ENCODE data around the gene OSER1. TPM values are rescaled to one million over a fixed set of nuclear protein-coding genes. Genes with fewer than 3 reads are reported as not detected.
A peak's percentile ranks its signal among the peaks of the same experiment; 100 is the strongest.

The OSER1 gene
- total RNA-seq, 1 experiment from 2014 or later: 34.8 TPM

DNA sequence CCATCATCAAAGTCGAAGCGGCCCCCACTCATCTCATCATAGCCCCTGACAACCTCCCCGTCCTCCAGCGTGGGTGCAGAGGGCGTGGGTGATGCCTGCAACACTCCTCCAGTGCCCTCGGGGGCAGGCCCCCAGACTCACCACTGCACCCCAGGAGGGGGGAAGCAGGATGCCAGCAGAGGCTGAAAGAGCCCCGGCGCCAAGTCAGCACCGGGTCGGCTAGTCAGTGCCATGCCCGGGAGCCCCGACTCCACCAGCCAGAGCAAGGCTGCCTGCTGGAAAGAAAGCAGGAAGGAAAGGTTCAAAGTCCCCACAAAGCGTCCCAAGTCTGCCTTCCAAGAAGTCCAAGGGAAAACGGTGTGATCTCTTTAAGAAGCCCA, 23.9 kb downstream of the OSER1 start:
- ChIA-PET CTCF (no interaction called here), POLR2A (ENCODE audit: unreplicated experiment) (no interaction called here)
- Histone ChIP-seq H3K9me3 (ENCODE audit: low read length) (no peaks in the 10 kb centered on the region), H2AFZ (ENCODE audit: low read length) (no peak overlapping the region; the same call in 1 of the 2 replicates), H3K79me2 (ENCODE audit: low read length) (peaks cover 29% of the 10 kb centered on the region), H3K36me3 (ENCODE audit: low read depth, low read length) (no peaks in the 10 kb centered on the region), H3K4me2 (ENCODE audit: low read length) (peak overlapping the region; percentile 66), H3K4me1 (ENCODE audit: insufficient read depth, low read length) (peaks cover 41% of the 10 kb centered on the region), H3K27me3 (ENCODE audit: low read length) (no peaks in the 10 kb centered on the region), H3K4me3 (ENCODE audit: low read length) (peak overlapping the region; percentile 41; the same call in 1 of the 2 replicates), H3K9me2 (replicated peaks; ENCODE audit: low read length) (no peaks in the 10 kb centered on the region), H3K9ac (ENCODE audit: low read length) (peak overlapping the region; percentile 53), H4K20me1 (ENCODE audit: low read length) (no peaks in the 10 kb centered on the region), H3K27ac (ENCODE audit: low read length) (peak overlapping the region; percentile 78), H3F3A (ENCODE audit: low read length, unreplicated experiment) (no peaks in the 10 kb centered on the region)
- no TSS peak for BruUV-seq (replicated peaks)
- ATAC-seq: no peak
- TF ChIP-seq EZH2phosphoT487 (IDR thresholded peaks at IDR 0.05; ENCODE audit: borderline replicate concordance, low read length) (no peak), EZH2 (IDR thresholded peaks at IDR 0.05; ENCODE audit: low read length, unreplicated experiment) (no peak)
- TF ChIP-seq, protein P1, sequence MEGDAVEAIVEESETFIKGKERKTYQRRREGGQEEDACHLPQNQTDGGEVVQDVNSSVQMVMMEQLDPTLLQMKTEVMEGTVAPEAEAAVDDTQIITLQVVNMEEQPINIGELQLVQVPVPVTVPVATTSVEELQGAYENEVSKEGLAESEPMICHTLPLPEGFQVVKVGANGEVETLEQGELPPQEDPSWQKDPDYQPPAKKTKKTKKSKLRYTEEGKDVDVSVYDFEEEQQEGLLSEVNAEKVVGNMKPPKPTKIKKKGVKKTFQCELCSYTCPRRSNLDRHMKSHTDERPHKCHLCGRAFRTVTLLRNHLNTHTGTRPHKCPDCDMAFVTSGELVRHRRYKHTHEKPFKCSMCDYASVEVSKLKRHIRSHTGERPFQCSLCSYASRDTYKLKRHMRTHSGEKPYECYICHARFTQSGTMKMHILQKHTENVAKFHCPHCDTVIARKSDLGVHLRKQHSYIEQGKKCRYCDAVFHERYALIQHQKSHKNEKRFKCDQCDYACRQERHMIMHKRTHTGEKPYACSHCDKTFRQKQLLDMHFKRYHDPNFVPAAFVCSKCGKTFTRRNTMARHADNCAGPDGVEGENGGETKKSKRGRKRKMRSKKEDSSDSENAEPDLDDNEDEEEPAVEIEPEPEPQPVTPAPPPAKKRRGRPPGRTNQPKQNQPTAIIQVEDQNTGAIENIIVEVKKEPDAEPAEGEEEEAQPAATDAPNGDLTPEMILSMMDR (conservative IDR thresholded peaks at IDR 0.05; ENCODE audit: low read depth, low read length): no peak
- intact Hi-C loops (cut with micrococcal nuclease): no loop called here
- no peak for DNase-seq

DNA sequence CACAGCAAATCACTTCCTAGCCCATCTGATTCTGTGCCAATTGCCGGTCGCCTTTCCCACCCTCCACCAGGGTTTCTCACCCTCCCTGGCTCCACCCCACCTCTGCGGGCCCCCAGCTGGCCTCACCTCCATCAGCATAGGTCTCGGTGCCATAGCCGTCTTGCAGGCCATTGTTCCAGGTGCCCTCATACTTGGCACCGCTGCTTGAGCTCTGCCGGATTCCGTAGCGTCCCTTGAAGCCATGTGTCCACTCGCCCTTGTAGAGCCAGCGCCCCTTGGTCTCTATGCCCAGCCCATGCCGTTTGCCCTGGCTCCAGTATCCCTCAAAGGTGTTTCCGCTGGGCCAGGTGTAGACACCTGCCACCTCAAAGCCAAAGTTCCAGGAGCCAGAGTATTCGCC, 24.4 kb downstream of the OSER1 start:
- BruUV-seq (replicated peaks): no TSS peak
- no peaks in the 10 kb centered on the region for H3K27me3 ChIP-seq (ENCODE audit: low read length)
- no peak overlapping the region for H3K27ac ChIP-seq (ENCODE audit: low read length)
- no peak overlapping the region for H2AFZ ChIP-seq (ENCODE audit: low read length)
- peak overlapping the region; percentile 41; the same call in 1 of the 2 replicates for H3K4me3 ChIP-seq (ENCODE audit: low read length)
- ChIA-PET POLR2A (ENCODE audit: unreplicated experiment) (no interaction called here), CTCF (no interaction called here)
- peaks cover 41% of the 10 kb centered on the region for H3K4me1 ChIP-seq (ENCODE audit: insufficient read depth, low read length)
- ATAC-seq (no peak), DNase-seq (no peak)
- H3K9me3 ChIP-seq (ENCODE audit: low read length): no peaks in the 10 kb centered on the region
- H3K9me2 ChIP-seq (replicated peaks; ENCODE audit: low read length): no peaks in the 10 kb centered on the region
- no peak overlapping the region for H3K9ac ChIP-seq (ENCODE audit: low read length)
- H3K4me2 ChIP-seq (ENCODE audit: low read length): peak overlapping the region; percentile 66
- no peaks in the 10 kb centered on the region for H4K20me1 ChIP-seq (ENCODE audit: low read length)
- H3K36me3 ChIP-seq (ENCODE audit: low read depth, low read length): no peaks in the 10 kb centered on the region
- H3K79me2 ChIP-seq (ENCODE audit: low read length): peaks cover 29% of the 10 kb centered on the region
- no peaks in the 10 kb centered on the region for H3F3A ChIP-seq (ENCODE audit: low read length, unreplicated experiment)
- TF ChIP-seq EZH2 (IDR thresholded peaks at IDR 0.05; ENCODE audit: low read length, unreplicated experiment) (no peak), EZH2phosphoT487 (IDR thresholded peaks at IDR 0.05; ENCODE audit: borderline replicate concordance, low read length) (no peak)
- TF ChIP-seq, protein P1 (conservative IDR thresholded peaks at IDR 0.05; ENCODE audit: low read depth, low read length): no peak
- intact Hi-C loops (cut with micrococcal nuclease): no loop called here

DNA sequence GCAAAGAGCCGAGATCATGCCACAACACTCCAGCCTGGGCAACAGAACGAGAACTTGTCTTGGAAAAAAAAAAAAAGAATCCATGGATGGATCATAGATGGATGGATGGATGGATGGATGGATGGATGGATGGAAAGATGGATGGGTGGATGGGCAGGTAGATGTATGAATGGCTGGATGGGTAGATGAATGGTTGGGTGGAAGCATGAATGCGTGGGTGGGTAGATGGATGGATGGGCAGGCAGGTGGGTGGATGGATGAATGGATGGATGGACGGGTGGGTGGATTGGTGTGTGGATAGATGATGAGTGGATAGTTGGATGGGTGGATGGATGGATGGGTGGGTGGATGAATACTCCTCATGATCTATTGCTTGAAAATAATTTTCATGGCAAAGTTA, 25.0 kb downstream of the OSER1 start:
- no TSS peak for BruUV-seq (replicated peaks)

More for the DNA sequence above, 25.0 kb downstream of the OSER1 start:
- Histone ChIP-seq H3K4me3 (ENCODE audit: low read length) (no peak overlapping the region), H3K4me1 (ENCODE audit: insufficient read depth, low read length) (peaks cover 41% of the 10 kb centered on the region), H3K9ac (ENCODE audit: low read length) (no peak overlapping the region), H3K27me3 (ENCODE audit: low read length) (no peaks in the 10 kb centered on the region), H4K20me1 (ENCODE audit: low read length) (no peaks in the 10 kb centered on the region), H3K9me3 (ENCODE audit: low read length) (no peaks in the 10 kb centered on the region), H3K9me2 (replicated peaks; ENCODE audit: low read length) (no peaks in the 10 kb centered on the region), H3K27ac (ENCODE audit: low read length) (no peak overlapping the region), H2AFZ (ENCODE audit: low read length) (no peak overlapping the region), H3K4me2 (ENCODE audit: low read length) (peak overlapping the region; percentile 66; the same call in 1 of the 2 replicates), H3K36me3 (ENCODE audit: low read depth, low read length) (no peaks in the 10 kb centered on the region), H3K79me2 (ENCODE audit: low read length) (peaks cover 29% of the 10 kb centered on the region), H3F3A (ENCODE audit: low read length, unreplicated experiment) (no peaks in the 10 kb centered on the region)
- ChIA-PET CTCF (no interaction called here), POLR2A (ENCODE audit: unreplicated experiment) (no interaction called here)
- DNase-seq: no peak
- TF ChIP-seq, protein P1 (conservative IDR thresholded peaks at IDR 0.05; ENCODE audit: low read depth, low read length): no peak
- TF ChIP-seq EZH2phosphoT487 (IDR thresholded peaks at IDR 0.05; ENCODE audit: borderline replicate concordance, low read length): no peak
- intact Hi-C loops (cut with micrococcal nuclease): no loop called here
- ATAC-seq: no peak
